Dermis microvascular lymphatic vessel endothelial cell (primary cell): ENCODE measurements around the gene ZFX. TPM values are rescaled to one million over a fixed set of nuclear protein-coding genes. Genes with fewer than 3 reads are reported as not detected.
A peak's percentile ranks its signal among the peaks of the same experiment; 100 is the strongest.

ENCODE experiments used
- DNase-seq, 2 donors: peaks; one replicate each; pipeline versions ENCODE4 v3.0.0 to v3.0.0-alpha.2; 2010; ENCODE audit warnings: low read depth in 2 of 2
- total RNA-seq: library from RNA; depleted of rRNA; stranded (reverse); fragments of >200 nt; gene quantifications from 2 replicates; pipeline ENCODE4 v1.2.1, GENCODE V29; 2014

Gene ZFX
- total RNA-seq, 1 donor from 2014 or later: 47.4 TPM

GRCh38 chrX:24201216-24201615, 51.7 kb downstream of the ZFX start:
- no peak for DNase-seq

DNA sequence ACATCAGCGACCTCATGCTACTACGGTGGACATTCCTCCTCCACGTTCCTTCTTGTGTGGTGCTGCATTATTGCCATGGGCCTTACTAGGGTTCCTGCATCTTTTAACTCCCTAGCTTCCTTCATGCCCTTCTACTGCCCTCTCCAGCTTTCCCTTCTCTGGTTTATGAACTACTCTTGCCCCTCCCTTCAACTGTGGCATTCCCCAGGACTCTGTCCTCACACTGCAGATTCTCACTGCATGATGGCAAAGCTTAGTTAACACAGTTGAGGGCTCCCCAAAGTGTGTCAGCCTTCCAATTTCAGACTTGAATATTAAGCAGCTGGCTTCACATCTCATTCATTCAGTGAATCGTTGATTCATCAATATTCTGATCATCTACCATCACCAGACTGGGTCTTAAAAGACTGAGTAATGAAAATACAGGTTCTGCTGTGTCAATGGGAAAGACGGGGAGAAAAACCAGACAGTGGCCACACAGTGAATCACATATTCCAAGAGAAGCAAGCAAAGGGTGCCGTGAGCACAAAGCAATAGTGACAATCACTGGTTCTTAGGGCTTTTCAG, 53.0 kb downstream of the ZFX start:
- no peak for DNase-seq

DNA sequence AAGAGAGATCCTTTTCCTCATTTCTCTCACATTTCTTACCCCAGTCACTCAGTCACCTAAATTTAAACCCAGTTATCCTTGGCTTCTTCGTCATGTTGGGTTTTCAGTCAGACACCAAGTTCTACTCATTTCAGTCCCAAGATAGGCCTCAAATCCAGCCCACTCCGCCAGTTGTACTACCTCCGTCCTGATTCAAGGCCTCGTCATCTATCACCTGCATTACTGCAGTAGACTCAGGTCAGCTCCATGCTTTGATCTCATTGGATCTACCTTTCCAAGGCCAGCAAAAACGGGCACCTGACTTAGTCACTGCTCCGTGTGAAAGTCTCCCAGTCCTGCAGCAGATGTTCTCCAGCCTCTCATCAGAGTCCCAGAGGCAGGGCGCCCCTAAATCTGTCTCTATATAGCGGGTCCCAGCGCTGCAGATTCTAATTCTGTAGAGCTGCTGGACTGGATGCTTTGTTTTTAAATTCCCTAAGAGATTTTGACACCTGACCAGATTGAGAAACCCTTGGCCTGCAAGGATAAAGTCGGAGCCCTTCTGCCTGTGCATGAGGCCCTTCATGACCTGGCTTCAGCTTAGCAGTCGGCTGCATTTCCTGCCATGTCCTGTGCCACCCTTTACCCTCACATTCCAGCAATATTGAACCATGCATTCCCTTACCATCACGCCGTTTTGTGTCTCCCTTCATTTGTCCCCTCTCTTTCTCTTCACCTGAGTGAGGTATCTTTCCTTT, 53.7 kb downstream of the ZFX start:
- no peak for DNase-seq

DNA sequence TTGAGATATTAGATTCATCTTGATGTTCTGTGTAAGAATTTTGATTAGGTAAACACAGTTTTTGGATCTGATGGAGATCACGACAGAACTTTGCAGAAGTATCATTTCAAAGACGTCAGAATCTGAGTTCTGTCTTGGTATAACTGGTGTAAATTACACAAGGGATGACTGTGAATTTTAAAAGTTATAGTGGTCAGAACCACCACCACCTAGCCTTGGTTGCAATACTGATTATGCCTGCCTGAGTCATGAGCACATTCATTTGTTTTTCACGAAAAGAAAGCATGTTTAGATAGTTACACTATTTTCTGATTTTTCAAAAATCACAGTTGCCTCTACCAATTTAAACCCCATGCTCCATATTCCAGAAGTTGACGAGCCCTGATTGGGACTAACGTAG, 54.8 kb downstream of the ZFX start:
- no peak for DNase-seq

DNA sequence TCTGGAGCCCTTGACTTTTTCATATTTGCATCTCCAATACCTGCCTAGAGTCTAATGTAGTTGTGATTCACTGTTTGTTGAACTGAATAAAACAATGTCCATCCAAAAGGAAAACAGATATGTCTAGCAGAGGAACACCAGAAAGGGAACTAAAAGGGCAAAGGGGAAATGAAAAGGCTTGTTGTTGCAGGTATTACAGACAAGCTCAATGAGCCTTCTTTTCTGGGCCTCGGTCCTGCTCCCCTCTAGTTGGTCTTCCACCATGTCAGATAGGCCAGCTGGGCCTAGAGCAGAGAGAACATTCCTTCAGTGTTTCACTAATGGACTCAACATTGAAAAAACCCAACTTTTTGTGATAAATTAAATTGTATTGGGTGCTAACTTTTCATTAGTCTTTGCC, 55.4 kb downstream of the ZFX start:
- DNase-seq: no peak

DNA sequence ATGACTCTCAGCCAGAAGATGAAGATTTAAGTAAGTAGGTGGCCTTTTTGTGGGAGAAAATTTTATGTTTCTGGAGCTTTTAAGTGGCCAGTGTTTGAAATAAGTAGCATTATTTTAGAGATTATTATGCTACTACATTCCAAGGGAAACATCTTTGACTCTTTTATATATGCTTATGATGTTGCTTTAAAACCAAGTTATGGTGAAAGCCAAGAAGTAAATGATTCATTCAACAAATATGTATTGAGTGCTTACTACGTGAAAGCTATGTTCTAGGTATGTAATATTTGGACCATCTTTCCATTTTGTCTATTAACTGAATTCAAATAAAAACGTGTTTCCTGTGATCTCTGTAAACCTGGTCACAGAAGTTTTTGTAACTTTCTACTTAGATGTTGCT, 58.3 kb downstream of the ZFX start:
- DNase-seq: no peak

DNA sequence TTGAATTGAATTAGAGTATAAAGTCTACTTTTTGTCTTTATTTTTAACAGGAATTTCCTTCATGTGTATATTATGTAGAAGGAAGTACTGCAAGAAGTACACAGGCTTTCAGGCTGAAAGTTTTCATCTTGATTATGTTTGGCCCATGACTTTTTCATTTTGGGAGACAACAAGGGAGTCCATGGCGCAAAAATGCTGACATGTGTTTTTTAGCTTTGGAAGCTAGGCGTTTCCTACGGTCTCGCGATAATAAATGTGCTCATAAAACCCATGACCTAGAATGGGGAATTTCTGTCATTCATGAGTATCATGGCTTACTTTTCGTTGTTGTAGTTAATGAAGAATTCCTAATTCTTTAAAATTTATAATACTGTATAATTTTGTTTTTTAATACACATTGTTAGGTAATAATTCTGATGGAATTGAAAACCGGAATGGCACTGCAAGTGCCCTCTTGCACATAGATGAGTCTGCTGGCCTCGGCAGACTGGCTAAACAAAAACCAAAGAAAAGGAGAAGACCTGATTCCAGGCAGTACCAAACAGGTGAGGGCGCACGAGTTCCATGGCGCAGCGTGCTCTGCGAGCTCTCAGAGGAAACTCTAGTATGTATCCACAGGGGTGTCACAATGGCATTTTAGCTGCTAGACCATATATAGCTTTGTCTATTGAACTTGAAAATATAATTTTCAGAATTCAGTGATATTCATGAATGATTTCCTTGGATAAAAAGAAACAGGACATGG, 59.1 kb downstream of the ZFX start:
- no peak for DNase-seq

DNA sequence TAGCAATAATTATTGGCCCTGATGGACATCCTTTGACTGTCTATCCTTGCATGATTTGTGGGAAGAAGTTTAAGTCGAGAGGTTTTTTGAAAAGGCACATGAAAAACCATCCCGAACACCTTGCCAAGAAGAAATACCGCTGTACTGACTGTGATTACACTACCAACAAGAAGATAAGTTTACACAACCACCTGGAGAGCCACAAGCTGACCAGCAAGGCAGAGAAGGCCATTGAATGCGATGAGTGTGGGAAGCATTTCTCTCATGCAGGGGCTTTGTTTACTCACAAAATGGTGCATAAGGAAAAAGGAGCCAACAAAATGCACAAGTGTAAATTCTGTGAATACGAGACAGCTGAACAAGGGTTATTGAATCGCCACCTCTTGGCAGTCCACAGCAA, 60.7 kb downstream of the ZFX start:
- DNase-seq: no peak

GRCh38 chrX:24214568-24214967, 65.0 kb downstream of the ZFX start:
- no peak for DNase-seq

GRCh38 chrX:24215272-24215671, 65.7 kb downstream of the ZFX start:
- no peak for DNase-seq

- no peak for DNase-seq
Measured at GRCh38 chrX:24216037-24216436, 66.5 kb downstream of the ZFX start.

GRCh38 chrX:24216827-24217226, 67.3 kb downstream of the ZFX start:
- no peak for DNase-seq

DNA sequence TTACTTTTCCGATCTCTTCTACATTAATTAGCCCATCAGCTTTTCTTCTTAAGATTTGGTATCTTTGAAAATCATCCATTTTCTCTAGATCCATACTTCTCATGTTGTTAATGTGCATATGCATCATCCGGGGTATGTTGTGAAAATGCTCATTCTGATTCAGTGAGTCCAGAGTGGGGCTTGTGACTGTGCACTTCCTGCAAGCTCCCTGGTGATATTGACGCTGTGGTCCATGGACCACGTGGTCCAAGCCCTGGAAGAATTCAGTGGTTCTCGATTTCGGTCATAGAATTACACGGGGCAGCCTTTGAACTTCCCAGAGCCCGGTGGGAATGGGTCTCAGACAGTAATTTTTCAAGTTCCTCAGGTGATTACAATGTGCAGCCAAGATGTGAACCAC, 69.8 kb downstream of the ZFX start:
- DNase-seq: no peak

GRCh38 chrX:24221872-24222271, 72.3 kb downstream of the ZFX start:
- no peak for DNase-seq

- no peak for DNase-seq
Measured at GRCh38 chrX:24225265-24225664, 75.7 kb downstream of the ZFX start.

- DNase-seq: no peak
Measured at GRCh38 chrX:24226176-24226575, 76.6 kb downstream of the ZFX start.

GRCh38 chrX:24228596-24228995, 79.1 kb downstream of the ZFX start:
- no peak for DNase-seq

DNA sequence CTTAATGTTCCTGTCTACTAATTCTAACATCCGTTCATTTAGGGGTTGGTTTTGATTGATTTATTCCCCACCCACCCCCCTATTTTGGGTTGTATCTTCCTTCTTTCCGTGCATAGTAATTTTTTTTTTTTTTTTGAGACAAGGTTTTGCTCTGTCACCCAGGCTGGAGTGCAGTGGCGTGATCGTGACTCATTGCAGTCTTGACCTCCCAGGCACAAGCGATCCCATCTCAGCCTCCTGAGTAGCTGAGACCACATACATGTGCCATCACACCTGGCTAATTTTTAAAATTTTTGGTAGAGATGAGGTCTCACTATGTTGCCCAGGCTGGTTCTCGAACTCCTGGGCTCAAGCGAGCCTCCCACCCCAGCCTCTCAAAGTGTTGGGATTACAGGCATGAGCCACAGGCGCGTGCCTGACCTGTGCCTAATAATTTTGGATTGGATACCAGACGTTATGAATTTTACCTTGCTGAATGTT, 79.9 kb downstream of the ZFX start:
- DNase-seq: no peak

DNA sequence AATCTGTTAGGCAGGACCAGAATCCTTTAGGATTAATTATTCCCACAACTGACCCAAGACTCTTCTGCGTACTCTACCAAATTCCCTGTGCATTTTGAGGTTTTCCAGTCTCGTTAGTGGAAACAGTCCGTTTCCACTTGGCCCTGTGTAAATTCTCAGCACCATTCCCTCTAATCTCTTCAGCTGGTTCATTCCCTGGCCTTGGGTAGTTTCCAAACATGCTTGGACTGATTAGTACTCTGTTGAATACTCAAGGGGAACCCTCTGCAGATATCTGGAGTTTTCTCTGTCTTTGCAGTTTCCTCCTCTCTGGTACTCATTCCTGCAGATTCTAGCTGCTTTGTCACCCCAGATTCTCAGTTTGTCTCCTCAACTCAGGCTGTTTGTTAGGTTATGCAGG, 80.4 kb downstream of the ZFX start:
- no peak for DNase-seq

DNA sequence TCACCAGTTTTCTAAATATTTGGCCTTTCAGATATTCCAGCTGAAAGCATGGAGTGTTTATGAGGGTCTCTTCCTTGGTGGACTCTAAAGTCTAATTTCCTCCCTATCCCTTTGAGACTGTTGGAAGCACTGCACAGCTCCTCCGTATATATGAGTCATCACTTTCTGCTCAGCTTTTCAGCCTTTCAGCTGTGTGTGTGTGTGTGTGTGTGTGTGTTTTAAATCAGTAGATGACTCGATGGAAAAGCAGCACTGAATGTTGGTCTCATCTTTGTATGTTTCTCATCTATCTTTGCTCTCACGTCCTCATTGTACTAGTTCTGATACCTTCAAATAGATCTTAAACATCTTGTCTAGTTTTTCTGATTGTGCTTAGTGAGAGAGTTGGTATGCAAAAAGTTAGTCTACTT, 81.6 kb downstream of the ZFX start:
- peak in 1 of 2 donors; percentile 60 for DNase-seq

GRCh38 chrX:24231641-24232179, 82.2 kb downstream of the ZFX start:
- DNase-seq: no peak

DNA sequence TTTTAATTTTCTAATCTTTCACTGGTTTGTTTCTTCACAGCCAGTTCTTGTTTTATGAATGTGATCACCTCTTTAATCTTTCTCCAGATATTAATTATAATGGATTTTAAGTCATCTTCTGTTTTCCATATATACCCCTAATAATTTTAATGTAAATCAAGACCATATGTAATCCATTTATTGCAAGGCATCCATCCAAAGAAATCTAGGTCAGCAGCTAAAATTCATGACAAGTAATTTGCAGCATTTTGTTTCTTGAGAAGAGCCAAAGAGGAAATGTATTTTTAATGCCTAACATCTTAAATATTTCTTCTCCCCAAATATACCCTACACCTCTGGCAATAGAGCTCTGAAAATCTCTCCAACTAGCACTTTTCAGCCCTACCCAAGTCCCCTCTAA, 83.3 kb downstream of the ZFX start:
- DNase-seq: no peak
